GM12874 (cell line): ENCODE data around the gene RAPGEF1.

ENCODE experiments used
- CTCF ChIP-seq: IDR thresholded peaks from 2 replicates; pipeline ENCODE4 v1.5.1; 2011; ENCODE audit warnings: low read depth, mild to moderate bottlenecking, control low read depth, low read length, moderate library complexity; ENCODE audit not compliant: insufficient read depth

Gene RAPGEF1

GRCh38 chr9:131697097-131697496 lies 42.8 kb downstream of the RAPGEF1 start:
- no peak for TF ChIP-seq CTCF

GRCh38 chr9:131695836-131696460 lies 43.9 kb downstream of the RAPGEF1 start:
- TF ChIP-seq CTCF = no peak

GRCh38 chr9:131695366-131695765 lies 44.5 kb downstream of the RAPGEF1 start:
- TF ChIP-seq CTCF = no peak

DNA sequence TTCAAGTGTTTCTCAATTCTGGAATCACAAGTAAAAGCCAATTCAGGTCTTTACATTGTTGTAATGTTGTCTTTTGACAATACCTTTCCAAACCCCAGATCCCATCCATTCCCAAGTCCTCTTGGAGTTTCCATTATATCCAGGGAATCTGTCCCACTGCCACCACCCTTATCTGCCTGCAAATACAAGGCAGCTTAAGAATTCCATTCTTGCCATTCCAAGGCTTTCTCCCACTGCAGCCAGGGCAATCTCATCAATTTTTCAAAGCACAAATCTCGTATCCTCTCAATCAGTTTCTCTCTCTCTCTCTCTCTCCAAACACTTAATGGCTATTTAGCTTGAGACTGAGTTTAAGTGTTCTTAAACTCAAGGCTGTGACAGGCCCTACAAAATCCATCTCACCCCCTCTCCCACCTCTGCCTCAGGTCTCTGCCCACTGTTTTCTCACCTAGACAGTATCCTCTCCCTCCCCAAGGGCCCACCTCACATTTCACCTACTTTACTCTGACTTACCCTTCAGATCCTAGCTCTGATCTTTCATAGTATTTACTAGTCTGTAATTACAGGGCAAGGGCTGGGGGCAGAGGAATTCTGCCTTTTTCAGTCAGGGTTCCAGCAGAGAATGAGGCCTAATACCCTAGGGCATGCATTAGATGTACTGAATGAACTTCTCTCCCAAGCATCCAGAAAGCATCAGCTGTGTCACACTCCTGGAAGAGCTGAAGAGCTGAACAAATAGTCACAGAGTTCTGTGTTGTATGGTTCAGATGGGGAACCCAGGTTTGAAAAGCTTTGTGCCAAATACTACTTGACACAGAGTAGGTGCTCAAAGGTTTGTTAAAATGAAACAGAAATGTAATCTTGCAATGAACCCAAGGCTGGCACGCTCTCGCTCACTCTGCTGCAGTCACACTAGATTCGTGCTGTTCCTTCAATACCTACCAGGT lies 46.0 kb downstream of the RAPGEF1 start:
- TF ChIP-seq CTCF = no peak

GRCh38 chr9:131692612-131693562 lies 47.0 kb downstream of the RAPGEF1 start:
- TF ChIP-seq CTCF = no peak

DNA sequence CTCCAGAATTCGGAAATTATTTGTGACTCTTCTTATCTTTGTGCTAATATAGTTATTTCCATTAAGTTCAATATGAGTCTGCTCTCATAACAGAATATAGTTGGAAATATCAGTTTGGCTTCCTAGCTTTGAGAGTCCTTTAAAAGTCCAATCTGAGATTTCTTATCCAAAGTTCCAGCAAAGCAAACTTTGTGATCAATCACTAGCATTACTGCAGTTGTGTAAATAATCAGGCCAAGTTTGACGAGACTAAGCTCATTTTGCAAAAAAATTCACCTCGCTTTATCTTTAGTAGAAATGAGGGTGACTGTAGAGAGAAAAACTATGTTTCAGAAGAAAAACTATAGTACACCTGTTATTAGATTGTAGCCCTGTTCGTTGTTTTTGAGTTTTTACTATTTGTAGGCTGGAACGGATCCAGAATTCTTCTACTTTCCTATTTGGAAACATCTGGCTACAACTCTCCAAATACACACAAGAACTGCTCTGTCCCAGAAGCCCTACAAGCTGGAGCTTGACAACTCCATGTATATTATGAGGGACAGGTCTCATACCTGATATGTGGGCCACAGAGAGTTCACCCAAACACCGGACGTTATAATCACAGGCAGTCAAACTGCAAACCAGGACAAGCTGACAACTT lies 47.8 kb downstream of the RAPGEF1 start:
- TF ChIP-seq CTCF = no peak
